ENCODE results near the gene SDHC.

The SDHC gene

GRCh38 chr1:161364332-161364731 is 50.2 kb downstream of the SDHC start:
- TF ChIP-seq CTCF (conservative IDR thresholded peaks at IDR 0.05; ENCODE audit: low read length), result no peak

GRCh38 chr1:161365207-161365606 is 51.0 kb downstream of the SDHC start:
- no peak for TF ChIP-seq CTCF (conservative IDR thresholded peaks at IDR 0.05; ENCODE audit: low read length)
- no peak for DNase-seq (ENCODE audit: low read depth)
- no peak overlapping the region for H3K4me3 ChIP-seq (ENCODE audit: low read length)

More at GRCh38 chr1:161364332-161364731, 50.2 kb downstream of the SDHC start:
- H3K4me3 ChIP-seq (ENCODE audit: low read length), result no peak overlapping the region
- no peak for DNase-seq (ENCODE audit: low read depth)

GRCh38 chr1:161367684-161368400 is 53.7 kb downstream of the SDHC start, which contains the start of gene CFAP126:
TSS of gene CFAP126 (minus strand) at chr1:161367876. CDS start at chr1:161367868, 8 bp downstream.
- H3K4me3 ChIP-seq (ENCODE audit: low read length), result no peak within 1 kb of the TSS
- TF ChIP-seq CTCF (conservative IDR thresholded peaks at IDR 0.05; ENCODE audit: low read length), result no peak
- peak; percentile 62 for DNase-seq (ENCODE audit: low read depth)

- DNase-seq (ENCODE audit: low read depth), result no peak
- H3K4me3 ChIP-seq (ENCODE audit: low read length), result no peak overlapping the region
- no peak for TF ChIP-seq CTCF (conservative IDR thresholded peaks at IDR 0.05; ENCODE audit: low read length)
Measured at GRCh38 chr1:161373442-161373841, 59.3 kb downstream of the SDHC start.

GRCh38 chr1:161374373-161374772 is 60.2 kb downstream of the SDHC start:
- peak; percentile 31 for TF ChIP-seq CTCF (conservative IDR thresholded peaks at IDR 0.05; ENCODE audit: low read length)
- no peak for DNase-seq (ENCODE audit: low read depth)
- H3K4me3 ChIP-seq (ENCODE audit: low read length), result no peak overlapping the region

GRCh38 chr1:161378014-161378413 is 63.8 kb downstream of the SDHC start:
- DNase-seq (ENCODE audit: low read depth), result no peak
- no peak overlapping the region for H3K4me3 ChIP-seq (ENCODE audit: low read length)
- no peak for TF ChIP-seq CTCF (conservative IDR thresholded peaks at IDR 0.05; ENCODE audit: low read length)

- H3K4me3 ChIP-seq (ENCODE audit: low read length), result no peak overlapping the region
- no peak for DNase-seq (ENCODE audit: low read depth)
- no peak for TF ChIP-seq CTCF (conservative IDR thresholded peaks at IDR 0.05; ENCODE audit: low read length)
Measured at GRCh38 chr1:161379071-161379470, 64.9 kb downstream of the SDHC start.
